SHP77 (cell line): ENCODE results near the gene PRR29.

ENCODE experiments used
- DNase-seq, 2 experiments: peaks; one replicate each; lab custom pipeline; 2025; lab: John Stamatoyannopoulos, UW

PRR29 gene

GRCh38 chr17:64042700-64043485 is 44.7 kb downstream of the PRR29 start:
- no peak for DNase-seq

GRCh38 chr17:64045176-64045575 is 47.0 kb downstream of the PRR29 start:
- DNase-seq = no peak

- DNase-seq = no peak
Observed at GRCh38 chr17:64048805-64049204, 50.7 kb downstream of the PRR29 start.

GRCh38 chr17:64051153-64051552 is 53.0 kb downstream of the PRR29 start:
- DNase-seq = no peak

- DNase-seq = no peak
Observed at GRCh38 chr17:64053101-64053500, 55.0 kb downstream of the PRR29 start.
